Activated CD4-positive, alpha-beta T cell treated with anti-CD3 and anti-CD28 coated beads, Interleukin-2, amount 10 ng/mL, durations not matched to agents 7 days and 5 days (primary cell): Measurements from ENCODE around the gene LAMA4. TPM values are rescaled to one million over a fixed set of nuclear protein-coding genes. Genes with fewer than 3 reads are reported as not detected.

Experiments used
- CTCF ChIA-PET: fragments of 350-600 bp; sonication (Branson Sonifier 250); formaldehyde crosslinking; loops from one replicate; lab custom pipeline; 2021; ENCODE audit warnings: antibody characterized with exemption; lab: Charles Lee
- POLR2A ChIA-PET: fragments of 350-600 bp; sonication (Branson Sonifier 250); formaldehyde crosslinking; loops from one replicate; lab custom pipeline; 2021; ENCODE audit warnings: antibody characterized with exemption; lab: Charles Lee
- DNase-seq: peaks from one replicate; pipeline ENCODE4 v3.0.0-alpha.2; 2020
- H3K27ac Mint-ChIP-seq: one replicate; pipeline ENCODE4 v1.8.0; 2021; ENCODE audit warnings: mild to moderate bottlenecking, moderate library complexity, mixed read lengths
- H3K27me3 Mint-ChIP-seq: one replicate; pipeline ENCODE4 v1.8.0; 2021; ENCODE audit warnings: mixed read lengths
- H3K36me3 Mint-ChIP-seq: one replicate; pipeline ENCODE4 v1.8.0; 2021; ENCODE audit warnings: low read depth, mixed read lengths
- H3K4me1 Mint-ChIP-seq: one replicate; pipeline ENCODE4 v1.8.0; 2021; ENCODE audit warnings: mixed read lengths
- H3K4me3 Mint-ChIP-seq: one replicate; pipeline ENCODE4 v1.8.0; 2021; ENCODE audit warnings: mild to moderate bottlenecking, moderate library complexity, mixed read lengths
- H3K9me3 Mint-ChIP-seq: one replicate; pipeline ENCODE4 v1.8.0; 2021; ENCODE audit warnings: mixed read lengths
- total RNA-seq, 2 experiments: library from RNA; stranded (reverse); gene quantifications; one replicate each; pipeline ENCODE4 v1.2.3, GENCODE V29; 2021

LAMA4 gene
- total RNA-seq, 2 experiments from 2014 or later, result not detected

DNA sequence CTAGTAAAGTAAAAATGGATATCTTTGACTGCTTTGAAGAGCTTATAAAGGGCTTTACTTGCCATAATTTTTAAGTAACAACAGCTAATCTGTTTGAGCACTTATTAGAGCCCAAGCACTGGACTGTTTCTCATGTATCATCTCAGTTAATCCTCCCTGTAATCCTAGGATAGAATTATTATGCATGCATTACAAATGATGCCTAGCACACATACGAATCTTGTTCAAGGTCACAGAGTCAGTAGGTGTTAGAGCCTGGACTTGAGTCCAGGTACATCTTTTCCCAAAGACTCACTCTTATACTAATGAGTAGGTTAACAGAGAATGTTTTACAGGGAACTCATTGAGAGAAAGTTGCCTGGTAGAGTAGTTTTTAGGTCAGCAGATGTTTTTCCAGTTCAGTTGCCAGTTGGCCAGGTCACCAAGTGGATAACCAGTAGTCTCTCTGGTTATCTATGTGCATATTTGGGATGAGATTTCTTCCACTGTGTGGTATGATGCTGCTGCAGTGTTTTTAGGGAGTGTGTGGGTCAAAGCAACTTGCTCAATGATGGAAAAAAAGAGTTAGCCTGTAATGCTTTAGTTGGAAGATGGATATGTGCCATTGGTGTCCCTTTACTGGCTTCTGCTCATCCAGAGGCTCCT lies 32.3 kb upstream of the LAMA4 start:
- H3K9me3 Mint-ChIP-seq, result peaks cover 2% of the 10 kb centered on the region
- CTCF ChIA-PET, result interaction anchor here (1.4 to 1.7 kb wide), 2 partner anchors 21 to 50 kb away, joined by 3 to 4 read pairs; no protein-coding TSS in a partner anchor

DNA sequence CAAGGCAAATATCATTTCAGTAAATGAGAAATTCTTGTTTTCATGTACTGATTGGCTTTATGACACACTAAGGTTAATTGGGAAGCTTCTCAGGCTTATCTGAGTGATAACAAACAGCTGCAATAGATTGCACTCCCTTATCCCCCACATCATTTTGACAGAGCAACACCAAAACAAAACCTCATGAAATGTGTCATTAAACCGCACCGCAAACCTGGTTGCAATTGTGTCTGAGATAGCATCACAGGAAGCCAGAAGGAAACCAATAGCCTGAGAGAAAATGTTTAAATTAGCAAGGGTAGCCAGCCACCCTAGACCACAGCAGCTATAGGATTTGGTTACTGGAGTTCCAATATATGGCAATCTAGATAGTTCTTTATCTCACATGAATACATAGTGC lies 31.6 kb upstream of the LAMA4 start:
- ChIA-PET POLR2A (no interaction called here), CTCF (interaction anchor here (1.7 kb wide), 1 partner anchor 20 kb away, joined by 4 read pairs; no protein-coding TSS in a partner anchor)
- Mint-ChIP-seq H3K36me3 (no peaks in the 10 kb centered on the region), H3K9me3 (peaks cover 2% of the 10 kb centered on the region), H3K4me3 (no peak overlapping the region), H3K27ac (peak overlapping the region; percentile 71), H3K27me3 (peaks cover 57% of the 10 kb centered on the region), H3K4me1 (peaks cover 27% of the 10 kb centered on the region)
- peak; percentile 81 for DNase-seq

More for the DNA sequence above, 32.3 kb upstream of the LAMA4 start:
- Mint-ChIP-seq H3K4me3 (no peak overlapping the region), H3K27me3 (peaks cover 56% of the 10 kb centered on the region), H3K4me1 (peaks cover 27% of the 10 kb centered on the region), H3K27ac (no peak overlapping the region), H3K36me3 (no peaks in the 10 kb centered on the region)
- POLR2A ChIA-PET, result no interaction called here
- no peak for DNase-seq

DNA sequence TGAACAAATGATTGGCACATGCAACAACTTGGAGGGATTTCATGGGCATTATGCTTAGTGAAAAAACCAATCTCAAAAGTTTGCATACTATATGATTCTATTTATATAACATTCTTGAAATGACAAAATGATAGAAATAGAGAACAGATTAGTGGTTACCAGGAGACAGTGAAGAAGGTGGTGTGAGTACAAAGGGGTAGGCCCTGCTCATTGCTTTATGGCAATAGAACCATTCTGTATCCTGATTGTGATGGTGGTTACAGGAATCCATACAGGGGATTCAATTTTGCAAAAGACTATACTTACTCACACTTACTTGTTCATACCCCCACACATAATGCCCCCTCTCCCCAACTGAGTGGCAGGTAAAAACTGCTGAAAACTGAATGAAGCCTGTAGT lies 30.2 kb upstream of the LAMA4 start:
- H3K27me3 Mint-ChIP-seq, result peaks cover 59% of the 10 kb centered on the region
- no peak overlapping the region for H3K27ac Mint-ChIP-seq
- POLR2A ChIA-PET, result no interaction called here
- no peak overlapping the region for H3K4me3 Mint-ChIP-seq
- no peaks in the 10 kb centered on the region for H3K36me3 Mint-ChIP-seq
- CTCF ChIA-PET, result interaction anchor here (1.0 kb wide), 1 partner anchor 1574 kb away, joined by 3 read pairs; no protein-coding TSS in a partner anchor
- H3K9me3 Mint-ChIP-seq, result peaks cover 2% of the 10 kb centered on the region
- peaks cover 27% of the 10 kb centered on the region for H3K4me1 Mint-ChIP-seq
- DNase-seq, result no peak

DNA sequence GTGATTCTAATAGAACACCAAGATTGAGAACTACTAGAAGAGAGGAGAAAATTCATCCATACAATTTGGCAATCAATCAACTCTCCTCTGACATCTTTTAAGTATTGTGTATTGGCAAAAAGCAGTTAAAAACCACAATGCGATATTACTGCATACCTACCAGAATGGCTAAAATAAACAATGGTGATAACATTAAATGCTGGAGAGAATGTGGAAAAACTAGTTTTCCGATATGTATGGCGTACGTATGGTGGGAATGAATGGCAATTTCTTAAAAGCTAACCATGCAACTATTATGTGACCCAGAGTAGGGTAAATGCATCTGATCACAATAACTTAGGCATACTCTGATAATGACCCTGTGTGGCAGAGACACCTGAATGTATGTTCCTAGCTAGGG lies 29.3 kb upstream of the LAMA4 start:
- peaks cover 25% of the 10 kb centered on the region for H3K4me1 Mint-ChIP-seq
- H3K27me3 Mint-ChIP-seq, result peaks cover 66% of the 10 kb centered on the region
- POLR2A ChIA-PET, result no interaction called here
- H3K27ac Mint-ChIP-seq, result no peak overlapping the region
- H3K36me3 Mint-ChIP-seq, result no peaks in the 10 kb centered on the region
- DNase-seq, result no peak
- CTCF ChIA-PET, result no interaction called here
- H3K4me3 Mint-ChIP-seq, result no peak overlapping the region
- peaks cover 2% of the 10 kb centered on the region for H3K9me3 Mint-ChIP-seq

DNA sequence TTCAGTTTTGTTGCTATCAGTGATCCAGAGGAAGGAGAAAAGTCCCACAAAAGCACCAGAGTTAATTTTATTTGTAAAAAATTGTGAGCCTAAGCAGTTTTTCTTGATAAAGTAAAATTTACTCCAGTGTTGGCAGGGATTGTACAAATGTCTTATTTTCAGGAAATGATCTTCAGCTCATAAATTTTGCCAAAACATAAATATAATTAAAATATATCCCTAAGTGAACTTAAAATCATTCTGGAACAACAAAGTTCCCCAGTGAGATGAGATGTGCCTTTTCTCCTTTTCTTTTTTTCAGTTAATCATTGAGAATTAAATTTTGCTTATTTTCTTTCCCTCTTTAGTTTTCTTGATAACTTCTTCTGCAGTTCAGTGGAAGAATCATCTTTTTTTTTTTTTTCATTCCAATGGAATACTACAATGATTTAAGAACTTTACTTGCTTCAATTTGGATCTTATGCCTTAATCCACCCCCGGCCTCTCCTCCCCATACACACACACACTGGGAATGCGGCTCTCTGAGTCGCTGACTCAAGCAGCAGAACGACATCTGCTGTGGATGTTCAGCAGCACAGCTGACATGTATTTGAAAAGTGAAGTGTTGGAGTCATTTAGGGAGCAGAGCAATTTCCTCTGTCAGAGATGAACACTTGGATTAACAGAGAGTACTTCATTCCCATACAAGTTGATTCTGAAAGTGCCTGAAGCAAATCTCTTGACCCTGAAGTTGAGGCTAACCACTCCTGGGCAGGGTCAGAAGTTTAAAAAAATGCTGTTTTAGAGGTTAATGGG lies 27.7 kb upstream of the LAMA4 start:
- no peak for DNase-seq
- H3K27ac Mint-ChIP-seq, result no peak overlapping the region
- peaks cover 15% of the 10 kb centered on the region for H3K4me1 Mint-ChIP-seq
- H3K36me3 Mint-ChIP-seq, result no peaks in the 10 kb centered on the region
- H3K4me3 Mint-ChIP-seq, result no peak overlapping the region
- POLR2A ChIA-PET, result interaction anchor here (0.7 kb wide), 1 partner anchor 42 kb away, joined by 3 read pairs; no protein-coding TSS in a partner anchor
- peaks cover 61% of the 10 kb centered on the region for H3K27me3 Mint-ChIP-seq
- CTCF ChIA-PET, result interaction anchor here (0.7 to 1.0 kb wide), 4 partner anchors 15 to 614 kb away, joined by 3 to 6 read pairs (median 4); no protein-coding TSS in a partner anchor
- peaks cover under 1% of the 10 kb centered on the region for H3K9me3 Mint-ChIP-seq

DNA sequence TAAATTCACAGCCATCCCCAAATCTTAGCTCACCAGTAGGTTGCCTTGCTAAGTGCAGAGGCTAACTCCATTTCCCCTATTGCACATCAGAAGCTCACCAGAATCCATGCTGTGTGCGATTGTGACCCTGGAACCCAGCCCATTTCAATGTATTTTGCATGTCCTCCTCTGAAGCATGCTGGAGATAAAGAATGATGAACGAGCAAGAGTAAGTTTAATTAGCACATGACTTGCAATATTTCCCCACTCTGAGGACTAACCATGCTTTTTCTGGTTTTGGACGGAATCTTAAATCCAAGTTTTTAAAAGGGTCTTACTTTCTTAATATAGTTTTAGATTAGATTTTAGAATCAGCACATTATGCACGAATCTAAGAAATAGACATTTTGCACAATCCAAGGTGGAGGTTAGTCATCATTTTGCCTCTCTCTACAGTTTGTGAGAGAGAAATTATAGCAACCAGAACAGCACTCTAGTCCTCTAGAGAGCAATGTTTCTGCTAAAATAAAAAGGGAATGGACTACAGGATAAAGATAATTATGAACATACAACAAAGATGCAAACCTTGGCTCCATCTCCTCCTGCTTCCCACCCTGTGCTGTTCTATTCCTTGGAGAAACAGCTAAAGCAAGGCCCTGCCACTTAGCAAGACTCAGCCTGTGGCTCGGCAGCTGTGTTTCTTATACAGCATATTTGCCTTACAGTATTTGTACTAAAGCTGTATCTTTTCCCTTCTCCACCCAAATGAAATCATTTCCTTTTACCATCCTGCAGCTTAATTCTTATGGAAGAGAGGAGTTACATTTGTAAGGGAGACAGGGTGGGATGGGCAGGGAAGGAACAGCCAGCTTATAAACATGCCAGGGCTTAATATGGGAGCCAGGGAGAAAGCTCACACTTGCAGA lies 24.9 kb upstream of the LAMA4 start:
- H3K4me1 Mint-ChIP-seq, result no peaks in the 10 kb centered on the region

DNA sequence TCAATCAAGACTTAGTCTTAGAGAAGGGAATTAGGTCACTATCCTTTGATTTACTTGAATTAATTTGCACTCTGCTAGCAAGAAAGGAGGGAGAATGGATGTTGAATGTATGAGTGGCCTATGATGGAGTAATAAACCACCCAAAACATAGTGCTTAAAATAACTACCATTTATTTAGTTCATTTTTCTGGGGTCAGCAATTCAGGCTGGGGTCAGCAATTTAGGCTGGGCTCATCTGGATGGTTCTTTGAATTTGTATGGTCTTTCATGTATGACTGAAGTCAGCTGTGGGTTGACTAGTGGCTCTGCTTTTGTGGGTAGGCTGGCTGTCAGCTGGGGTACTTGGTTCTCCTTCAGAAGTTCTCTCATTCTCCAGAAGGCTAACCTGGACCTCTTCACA lies 21.0 kb upstream of the LAMA4 start:
- no peak for DNase-seq
- Mint-ChIP-seq H3K36me3 (no peaks in the 10 kb centered on the region), H3K4me3 (no peak overlapping the region), H3K4me1 (no peaks in the 10 kb centered on the region), H3K27ac (no peak overlapping the region), H3K9me3 (no peaks in the 10 kb centered on the region), H3K27me3 (peaks cover 44% of the 10 kb centered on the region)
- CTCF ChIA-PET, result interaction anchor here (0.8 kb wide), 1 partner anchor 9 kb away, joined by 3 read pairs; no protein-coding TSS in a partner anchor
- POLR2A ChIA-PET, result no interaction called here

More for the DNA sequence above, 24.9 kb upstream of the LAMA4 start:
- Mint-ChIP-seq H3K9me3 (no peaks in the 10 kb centered on the region), H3K27ac (no peak overlapping the region), H3K36me3 (no peaks in the 10 kb centered on the region), H3K27me3 (peaks cover 69% of the 10 kb centered on the region), H3K4me3 (no peak overlapping the region)
- POLR2A ChIA-PET, result no interaction called here
- CTCF ChIA-PET, result no interaction called here
- DNase-seq, result no peak

DNA sequence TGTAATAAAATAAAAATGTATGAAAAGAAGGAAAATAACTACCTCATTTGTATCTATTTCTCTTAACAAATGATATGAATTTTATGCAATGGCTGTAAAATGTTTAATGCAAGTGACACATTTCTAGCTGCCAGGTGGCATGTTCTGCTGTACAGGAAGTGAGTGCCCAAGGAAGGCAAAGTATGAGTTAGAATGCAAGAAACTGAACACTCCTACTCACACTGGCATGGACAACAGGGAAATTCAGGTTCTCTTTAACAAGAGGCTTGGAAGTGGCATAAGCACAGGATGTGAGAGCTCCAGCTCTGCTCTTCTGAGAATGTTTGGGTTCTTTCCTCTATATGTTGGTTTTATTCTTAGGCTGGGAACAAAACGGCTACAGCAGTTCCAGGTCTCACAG lies 20.4 kb upstream of the LAMA4 start:
- CTCF ChIA-PET, result interaction anchor here (0.8 kb wide), 1 partner anchor 9 kb away, joined by 3 read pairs; no protein-coding TSS in a partner anchor
- Mint-ChIP-seq H3K4me1 (peaks cover 2% of the 10 kb centered on the region), H3K9me3 (no peaks in the 10 kb centered on the region), H3K36me3 (no peaks in the 10 kb centered on the region), H3K27me3 (peaks cover 39% of the 10 kb centered on the region), H3K4me3 (no peak overlapping the region), H3K27ac (no peak overlapping the region)
- POLR2A ChIA-PET, result no interaction called here
- DNase-seq, result no peak

DNA sequence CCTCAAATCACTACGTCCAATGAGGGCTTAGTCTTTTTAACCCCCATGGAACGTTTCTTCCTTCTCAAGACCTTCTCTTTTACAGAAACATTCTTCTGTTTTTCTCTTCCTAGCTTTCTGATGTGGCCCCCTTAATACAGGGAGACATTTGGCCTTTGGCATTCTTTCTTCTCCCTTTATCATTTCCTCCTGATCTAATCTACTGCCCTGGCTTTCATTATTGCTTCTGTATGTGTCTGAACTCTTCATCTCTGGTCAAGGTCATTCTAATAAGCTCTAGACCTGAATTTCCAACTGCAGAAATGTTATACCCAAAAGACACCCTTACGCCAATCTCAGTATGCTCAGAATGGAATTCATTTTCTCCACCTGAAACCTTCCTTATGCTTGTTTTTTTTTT lies 18.4 kb upstream of the LAMA4 start:
- Mint-ChIP-seq H3K27me3 (peaks cover 28% of the 10 kb centered on the region), H3K36me3 (no peaks in the 10 kb centered on the region), H3K27ac (no peak overlapping the region), H3K4me3 (no peak overlapping the region), H3K4me1 (peaks cover 2% of the 10 kb centered on the region), H3K9me3 (no peaks in the 10 kb centered on the region)
- ChIA-PET CTCF (interaction anchor here (0.7 kb wide), 1 partner anchor 459 kb away, joined by 3 read pairs; no protein-coding TSS in a partner anchor), POLR2A (no interaction called here)
- DNase-seq, result no peak

DNA sequence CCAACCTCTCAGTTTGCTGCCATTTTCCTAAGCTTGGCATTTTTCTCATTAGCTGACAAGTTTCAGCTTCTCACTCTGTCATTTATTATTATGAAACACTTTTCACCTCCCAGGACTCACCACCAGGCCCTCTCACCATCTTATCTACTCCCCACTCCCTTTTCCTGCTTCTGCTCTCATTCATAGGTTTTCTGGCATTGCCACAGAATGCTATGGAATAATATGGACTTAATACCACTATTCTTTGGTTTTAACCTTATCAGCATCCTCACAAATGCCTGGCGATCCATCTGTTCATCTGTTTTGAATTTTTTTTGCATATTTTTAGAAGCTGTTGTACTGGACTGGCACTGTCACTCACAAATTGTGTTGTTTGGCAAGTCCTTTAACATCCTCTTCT lies 16.4 kb upstream of the LAMA4 start:
- no peaks in the 10 kb centered on the region for H3K36me3 Mint-ChIP-seq
- peaks cover 19% of the 10 kb centered on the region for H3K27me3 Mint-ChIP-seq
- H3K9me3 Mint-ChIP-seq, result no peaks in the 10 kb centered on the region
- ChIA-PET CTCF (interaction anchor here (0.7 to 1.0 kb wide), 2 partner anchors 10 to 16 kb away, joined by 3 read pairs; no protein-coding TSS in a partner anchor), POLR2A (no interaction called here)
- no peak overlapping the region for H3K4me3 Mint-ChIP-seq
- H3K27ac Mint-ChIP-seq, result no peak overlapping the region
- peaks cover 2% of the 10 kb centered on the region for H3K4me1 Mint-ChIP-seq
- DNase-seq, result no peak

DNA sequence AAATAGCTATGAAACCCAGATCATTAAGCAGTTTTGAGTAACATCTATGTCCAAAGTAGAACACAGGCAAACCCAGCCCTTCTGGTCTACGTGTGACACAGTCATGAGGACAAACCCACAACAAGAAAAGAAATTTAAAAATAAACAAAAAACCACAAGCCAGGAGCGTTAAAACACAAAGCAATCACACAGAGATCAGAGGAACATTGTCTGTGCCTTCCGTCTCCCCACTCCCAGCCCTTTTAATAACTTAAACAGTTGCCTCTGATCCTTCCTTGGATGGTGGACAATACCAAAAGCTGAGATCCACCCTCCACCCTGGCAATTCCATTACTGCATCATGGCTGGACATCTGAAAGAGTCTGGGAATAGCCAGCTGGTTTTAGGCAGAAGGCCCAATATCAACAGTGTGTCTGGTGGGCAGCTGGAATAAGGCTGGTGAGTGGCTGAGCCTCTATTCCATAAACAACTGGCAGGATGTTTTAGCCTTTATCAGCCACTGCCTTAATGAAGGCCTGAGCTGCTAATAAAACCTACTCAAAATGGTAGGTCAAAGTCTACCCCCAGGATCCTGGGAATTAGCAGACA lies 15.7 kb upstream of the LAMA4 start:
- H3K27me3 Mint-ChIP-seq, result peaks cover 16% of the 10 kb centered on the region
- no peaks in the 10 kb centered on the region for H3K36me3 Mint-ChIP-seq
- no peaks in the 10 kb centered on the region for H3K9me3 Mint-ChIP-seq
- no peak for DNase-seq
- H3K4me1 Mint-ChIP-seq, result peaks cover 2% of the 10 kb centered on the region
- H3K4me3 Mint-ChIP-seq, result no peak overlapping the region
- ChIA-PET POLR2A (no interaction called here), CTCF (interaction anchor here (0.7 to 1.0 kb wide), 3 partner anchors 10 to 411 kb away, joined by 3 read pairs; no protein-coding TSS in a partner anchor)
- peak overlapping the region; percentile 9 for H3K27ac Mint-ChIP-seq

DNA sequence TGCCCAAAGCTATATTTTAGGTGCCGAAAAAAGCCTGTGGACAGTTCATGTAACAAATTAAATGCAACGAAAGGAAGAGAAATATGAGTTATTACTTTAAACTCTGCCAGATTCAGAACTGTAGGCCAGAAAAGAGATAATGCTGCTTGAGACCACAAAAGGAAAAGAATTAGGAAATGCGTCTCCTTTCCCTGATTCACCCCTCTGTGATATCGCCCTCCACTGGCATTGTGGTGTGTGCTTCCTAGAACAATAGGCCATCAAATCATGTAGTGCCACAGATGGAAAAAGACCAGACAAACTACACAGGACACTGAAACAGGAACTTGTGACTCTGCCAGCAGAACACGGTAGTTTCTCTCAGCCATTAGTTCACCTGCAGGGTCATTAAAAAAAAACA lies 14.7 kb upstream of the LAMA4 start:
- CTCF ChIA-PET, result interaction anchor here (0.7 kb wide), 1 partner anchor 410 kb away, joined by 3 read pairs; no protein-coding TSS in a partner anchor
- H3K4me1 Mint-ChIP-seq, result peaks cover 2% of the 10 kb centered on the region

More for the DNA sequence above, 14.7 kb upstream of the LAMA4 start:
- H3K4me3 Mint-ChIP-seq, result no peak overlapping the region
- no peaks in the 10 kb centered on the region for H3K36me3 Mint-ChIP-seq
- no peak for DNase-seq
- H3K27me3 Mint-ChIP-seq, result peaks cover 19% of the 10 kb centered on the region
- H3K9me3 Mint-ChIP-seq, result no peaks in the 10 kb centered on the region
- POLR2A ChIA-PET, result no interaction called here
- H3K27ac Mint-ChIP-seq, result no peak overlapping the region
